ENCODE results near the gene STUM. TPM values are rescaled to one million over a fixed set of nuclear protein-coding genes. Genes with fewer than 3 reads are reported as not detected.
A peak's percentile ranks its signal among the peaks of the same experiment; 100 is the strongest.

The STUM gene
- total RNA-seq, 1 donor from 2014 or later: not detected

GRCh38 chr1:226518375-226518774, 30.2 kb upstream of the STUM start:
- Histone ChIP-seq H3F3A (ENCODE audit: low read depth) (no peaks in the 10 kb centered on the region), H3K4me2 (no peak overlapping the region), H3K9me3 (ENCODE audit: low read depth) (no peaks in the 10 kb centered on the region), H3K4me1 (no peaks in the 10 kb centered on the region), H3K27me3 (no peaks in the 10 kb centered on the region), H3K27ac (no peak overlapping the region), H3K9ac (no peak overlapping the region), H3K36me3 (no peaks in the 10 kb centered on the region), H3K79me2 (ENCODE audit: low read depth) (no peaks in the 10 kb centered on the region), H3K4me3 (no peak overlapping the region), H4K20me1 (ENCODE audit: low read depth) (no peaks in the 10 kb centered on the region), H2AFZ (replicated peaks) (no peak overlapping the region)
- no peaks in the 10 kb centered on the region for H3K9me3 Mint-ChIP-seq
- H3K27ac Mint-ChIP-seq: no peak overlapping the region
- H3K27me3 Mint-ChIP-seq (ENCODE audit: insufficient read depth, low read depth): peaks cover 6% of the 10 kb centered on the region
- no peak overlapping the region for H3K4me3 Mint-ChIP-seq
- no peak for DNase-seq (ENCODE audit: low spot score)
- peaks cover 17% of the 10 kb centered on the region for H3K4me1 Mint-ChIP-seq
- TF ChIP-seq EZH2phosphoT487 (IDR thresholded peaks at IDR 0.05) (no peak), EZH2 (IDR thresholded peaks at IDR 0.05) (no peak)
- H3K36me3 Mint-ChIP-seq: no peaks in the 10 kb centered on the region

- Histone ChIP-seq H3K36me3 (no peaks in the 10 kb centered on the region), H4K20me1 (ENCODE audit: low read depth) (no peaks in the 10 kb centered on the region), H3K9ac (no peak overlapping the region), H3K4me3 (no peak overlapping the region), H3K4me1 (no peaks in the 10 kb centered on the region), H3K79me2 (ENCODE audit: low read depth) (no peaks in the 10 kb centered on the region), H3K4me2 (no peak overlapping the region), H3K9me3 (ENCODE audit: low read depth) (no peaks in the 10 kb centered on the region), H2AFZ (replicated peaks) (no peak overlapping the region), H3F3A (ENCODE audit: low read depth) (no peaks in the 10 kb centered on the region), H3K27me3 (no peaks in the 10 kb centered on the region), H3K27ac (no peak overlapping the region)
- TF ChIP-seq CTCF (IDR thresholded peaks at IDR 0.05) (no peak), EZH2phosphoT487 (IDR thresholded peaks at IDR 0.05) (no peak), EZH2 (IDR thresholded peaks at IDR 0.05) (no peak)
- H3K9me3 Mint-ChIP-seq: no peaks in the 10 kb centered on the region
- peaks cover 17% of the 10 kb centered on the region for H3K4me1 Mint-ChIP-seq
- no peak for DNase-seq (ENCODE audit: low spot score)
- H3K36me3 Mint-ChIP-seq: no peaks in the 10 kb centered on the region
- peaks cover 6% of the 10 kb centered on the region for H3K27me3 Mint-ChIP-seq (ENCODE audit: insufficient read depth, low read depth)
- no peak overlapping the region for H3K27ac Mint-ChIP-seq
- no peak overlapping the region for H3K4me3 Mint-ChIP-seq
Observed at GRCh38 chr1:226519135-226519534, 29.4 kb upstream of the STUM start.

GRCh38 chr1:226519716-226520598, 28.6 kb upstream of the STUM start:
- no peaks in the 10 kb centered on the region for H3K79me2 ChIP-seq (ENCODE audit: low read depth)
- H3K4me1 ChIP-seq: no peaks in the 10 kb centered on the region
- no peak overlapping the region for H3K27ac ChIP-seq
- H4K20me1 ChIP-seq (ENCODE audit: low read depth): no peaks in the 10 kb centered on the region
- no peak overlapping the region for H3K4me3 ChIP-seq
- peak; percentile 42 for DNase-seq (ENCODE audit: low spot score)
- Mint-ChIP-seq H3K36me3 (no peaks in the 10 kb centered on the region), H3K4me1 (peaks cover 17% of the 10 kb centered on the region), H3K27ac (peak overlapping the region; percentile 30), H3K4me3 (peak overlapping the region; percentile 3), H3K27me3 (ENCODE audit: insufficient read depth, low read depth) (peaks cover 6% of the 10 kb centered on the region), H3K9me3 (no peaks in the 10 kb centered on the region)
- H3K36me3 ChIP-seq: no peaks in the 10 kb centered on the region
- TF ChIP-seq CTCF (IDR thresholded peaks at IDR 0.05) (peak; percentile 48), EZH2phosphoT487 (IDR thresholded peaks at IDR 0.05) (no peak)
- H3K4me2 ChIP-seq: no peak overlapping the region
- H3K27me3 ChIP-seq: no peaks in the 10 kb centered on the region
- H2AFZ ChIP-seq (replicated peaks): no peak overlapping the region
- no peaks in the 10 kb centered on the region for H3F3A ChIP-seq (ENCODE audit: low read depth)
- H3K9ac ChIP-seq: no peak overlapping the region
- no peaks in the 10 kb centered on the region for H3K9me3 ChIP-seq (ENCODE audit: low read depth)

All from neural progenitor cell (in vitro differentiated cells).